CD4-positive, alpha-beta T cell (primary cell): ENCODE measurements around the gene GUCD1. TPM values are rescaled to one million over a fixed set of nuclear protein-coding genes. Genes with fewer than 3 reads are reported as not detected.
A peak's percentile ranks its signal among the peaks of the same experiment; 100 is the strongest.
"Not testable (repeated sequence)": the region's sequence is repeated elsewhere in the genome, so short reads cannot be mapped to it uniquely, and the experiment has no call there.

Experiments
- ATAC-seq: fragments of 200-7000 bp; cut with Tn5 transposase; one replicate; pipeline ENCODE4 v1.10.0; 2022; ENCODE audit warnings: mild to moderate bottlenecking; ENCODE audit not compliant: poor library complexity
- CTCF ChIA-PET: fragments of 350-600 bp; sonication (Branson Sonifier 250); formaldehyde crosslinking; loops from one replicate; lab custom pipeline; 2021; ENCODE audit warnings: antibody characterized with exemption, inconsistent platforms; lab: Charles Lee
- POLR2A ChIA-PET: fragments of 350-600 bp; sonication (Branson Sonifier 250); formaldehyde crosslinking; loops from one replicate; lab custom pipeline; 2021; ENCODE audit warnings: antibody characterized with exemption, inconsistent platforms; lab: Charles Lee
- DNase-seq, 14 experiments: peaks; one replicate each; pipeline ENCODE4 v3.0.0-alpha.2; 2013 to 2020; ENCODE audit warnings: mixed read lengths in 2 of 14
- H3K27ac ChIP-seq, 2 donors: one replicate each; pipeline versions ENCODE4 v1.5.1 to v1.7.0; 2013; ENCODE audit warnings: low read length in 2 of 2, low read depth in 1 of 2, mild to moderate bottlenecking in 1 of 2
- H3K27me3 ChIP-seq, 2 experiments: 1 replicate in 1 of 2; 2 replicates in 1 of 2; pipeline versions ENCODE4 v1.6.1 to v1.7.0; 2013; ENCODE audit warnings: low read length in 2 of 2, control low read depth in 1 of 2, mild to moderate bottlenecking in 1 of 2, moderate library complexity in 1 of 2; ENCODE audit not compliant: insufficient read depth in 2 of 2, control insufficient read depth in 1 of 2
- H3K36me3 ChIP-seq: one replicate; pipeline ENCODE4 v1.6.1; 2013; ENCODE audit warnings: low read length, control low read depth; ENCODE audit not compliant: insufficient read depth
- H3K4me1 ChIP-seq: one replicate; pipeline ENCODE4 v1.6.1; 2013; ENCODE audit warnings: low read length, control low read depth; ENCODE audit not compliant: insufficient read depth
- H3K4me3 ChIP-seq: one replicate; pipeline ENCODE4 v1.5.1; 2013; ENCODE audit warnings: mild to moderate bottlenecking, low read length, moderate library complexity
- H3K9me3 ChIP-seq, 2 experiments: 1 replicate in 1 of 2; 2 replicates in 1 of 2; pipeline versions ENCODE4 v1.6.1 to v1.7.0; 2013; ENCODE audit warnings: low read length in 2 of 2, mild to moderate bottlenecking in 2 of 2, control low read depth in 1 of 2, moderate library complexity in 1 of 2; ENCODE audit not compliant: control insufficient read depth in 1 of 2, insufficient read depth in 1 of 2
- H3K27ac Mint-ChIP-seq: one replicate; pipeline ENCODE4 v1.8.0; 2020; ENCODE audit warnings: mixed read lengths
- H3K27me3 Mint-ChIP-seq: one replicate; pipeline ENCODE4 v1.8.0; 2021; ENCODE audit warnings: mixed read lengths
- H3K36me3 Mint-ChIP-seq: one replicate; pipeline ENCODE4 v1.8.0; 2021; ENCODE audit warnings: low read depth, mixed read lengths
- H3K4me1 Mint-ChIP-seq: one replicate; pipeline ENCODE4 v1.8.0; 2021; ENCODE audit warnings: low read depth, mixed read lengths
- H3K4me3 Mint-ChIP-seq: one replicate; pipeline ENCODE4 v1.8.0; 2020; ENCODE audit warnings: mild to moderate bottlenecking, mixed read lengths
- H3K9me3 Mint-ChIP-seq: one replicate; pipeline ENCODE4 v1.8.0; 2020; ENCODE audit warnings: mixed read lengths
- CTCF ChIP-seq: fragments of 200-600 bp; IDR thresholded peaks from one replicate; pipeline ENCODE4 v1.8.0; 2022; ENCODE audit warnings: antibody characterized with exemption, mild to moderate bottlenecking
- intact Hi-C, 2 experiments: fragments of 100-400 bp; cut with DNase I in 1 of 2; cut with micrococcal nuclease in 1 of 2; formaldehyde crosslinking; loops; one replicate each; pipeline versions ENCODE4 v1.15.1 to v1.9.0; 2023 to 2025; cut with DNase I, micrococcal nuclease
- total RNA-seq, 174 experiments: library from RNA in 2 of 174; stranded (reverse) in 2 of 174; gene quantifications; one replicate each; pipeline ENCODE4 v1.2.3 and lab custom pipeline; 2021 to 2026

GUCD1 gene
- total RNA-seq, 2 experiments from 2014 or later: 60.9 to 68.3 TPM

GRCh38 chr22:24593836-24594568, 39.1 kb upstream of the GUCD1 start:
- H3K4me3 Mint-ChIP-seq: no peak overlapping the region

GRCh38 chr22:24593559-24593835, 38.6 kb upstream of the GUCD1 start:
- CTCF ChIA-PET, H3K36me3 Mint-ChIP-seq, H3K27me3 ChIP-seq, DNase-seq, H3K27ac Mint-ChIP-seq, H3K4me3 ChIP-seq, H3K9me3 Mint-ChIP-seq, H3K9me3 ChIP-seq, H3K4me1 Mint-ChIP-seq, ATAC-seq, H3K27ac ChIP-seq, intact Hi-C loops, H3K36me3 ChIP-seq, H3K27me3 Mint-ChIP-seq, POLR2A ChIA-PET: not testable (repeated sequence)
- H3K4me3 Mint-ChIP-seq: peak overlapping the region; percentile 45
- H3K4me1 ChIP-seq: peaks cover 12% of the 10 kb centered on the region

More at GRCh38 chr22:24593836-24594568, 39.1 kb upstream of the GUCD1 start:
- intact Hi-C loops: no loop called here
- no peak for ATAC-seq
- Mint-ChIP-seq H3K36me3 (no peaks in the 10 kb centered on the region), H3K27me3 (peaks cover 6% of the 10 kb centered on the region), H3K9me3 (no peaks in the 10 kb centered on the region), H3K27ac (no peak overlapping the region), H3K4me1 (peaks cover 5% of the 10 kb centered on the region)
- Histone ChIP-seq H3K36me3 (no peaks in the 10 kb centered on the region), H3K9me3 (peaks cover 0 to 4% of the 10 kb centered on the region in 2 experiments), H3K4me3 (no peak overlapping the region), H3K27ac (no peak overlapping the region), H3K4me1 (peaks cover 12% of the 10 kb centered on the region), H3K27me3 (peaks cover 3 to 6% of the 10 kb centered on the region in 2 experiments)
- TF ChIP-seq CTCF: no peak
- peak in 1 of 14 experiments; percentile 7 for DNase-seq
- POLR2A ChIA-PET: no interaction called here
- CTCF ChIA-PET: interaction anchor here (0.6 kb wide), 1 partner anchor 34 kb away, joined by 4 read pairs; no protein-coding TSS in a partner anchor

GRCh38 chr22:24592851-24593558, 38.1 kb upstream of the GUCD1 start, which contains the start of gene LRRC75B:
Gene LRRC75B (minus strand): TSS chr22:24593073. CDS start chr22:24593039, 34 bp downstream.
- peak in 3 of 14 experiments; percentile 10 to 33 (median 29) for DNase-seq
- Mint-ChIP-seq H3K9me3 (no peaks in the 10 kb centered on the region), H3K36me3 (no peaks in the 10 kb centered on the region), H3K4me1 (peaks cover 5% of the 10 kb centered on the region), H3K27me3 (peaks cover 6% of the 10 kb centered on the region), H3K4me3 (peak within 1 kb of the TSS; percentile 71), H3K27ac (no peak within 1 kb of the TSS)
- Histone ChIP-seq H3K36me3 (no peaks in the 10 kb centered on the region), H3K4me1 (peaks cover 12% of the 10 kb centered on the region), H3K9me3 (peaks cover 0 to 4% of the 10 kb centered on the region in 2 experiments), H3K27ac (no peak within 1 kb of the TSS), H3K4me3 (peak within 1 kb of the TSS; percentile 30), H3K27me3 (peaks cover 3 to 6% of the 10 kb centered on the region in 2 experiments)
- POLR2A ChIA-PET: no interaction called here
- ATAC-seq: peak; percentile 52
- CTCF ChIA-PET: no interaction called here
- no peak for TF ChIP-seq CTCF
- intact Hi-C loops: no loop called here
